Measurements from ENCODE around the gene ETV3.

The ETV3 gene

DNA sequence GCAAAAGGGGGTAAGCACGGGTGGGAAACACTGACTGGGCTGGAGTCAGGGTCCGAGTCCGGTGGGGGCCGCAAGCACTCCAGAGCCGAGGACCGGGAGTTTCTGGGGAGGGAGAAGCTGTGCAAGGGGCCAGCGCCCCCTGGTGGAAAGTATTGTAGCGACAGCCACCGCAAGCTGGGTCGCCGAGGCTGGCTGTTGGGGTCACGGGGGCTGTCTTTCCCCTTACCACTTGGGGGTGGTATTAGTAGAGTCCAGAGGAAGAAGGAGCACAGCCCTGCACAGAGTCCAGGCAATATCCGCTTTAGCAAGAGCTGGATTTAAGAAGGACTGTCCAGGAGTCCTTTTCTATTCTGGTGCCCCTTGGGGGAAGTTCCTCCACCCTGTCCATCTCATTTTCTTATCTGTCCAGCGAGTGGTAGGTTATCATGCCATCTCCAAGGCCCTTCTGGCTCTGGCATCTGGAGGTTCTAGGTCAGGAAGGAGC lies 17.9 kb upstream of the ETV3 start:
- Histone ChIP-seq H2AFZ (ENCODE audit: low read depth, low read length) (no peak overlapping the region), H3K9ac (ENCODE audit: low read depth, low read length) (no peak overlapping the region), H3K27ac (ENCODE audit: low read length) (no peak overlapping the region), H3K4me2 (ENCODE audit: insufficient read depth, low read length) (peak overlapping the region; percentile 32; the same call in 1 of the 2 replicates), H3K36me3 (ENCODE audit: insufficient read depth, low read length) (no peaks in the 10 kb centered on the region), H3K4me1 (ENCODE audit: insufficient read depth, low read length) (peaks cover 3% of the 10 kb centered on the region; the same call in 1 of the 2 replicates), H3K79me2 (ENCODE audit: insufficient read depth, low read length) (no peaks in the 10 kb centered on the region), H3K4me3 (ENCODE audit: low read depth in 1 of 2, low read length in 2 of 2) (no peak overlapping the region), H4K20me1 (ENCODE audit: insufficient read depth, low read length) (0 out of 2 replicates have a peak, but pooled peaks cover 8% of the 10 kb centered on the region), H3K9me3 (ENCODE audit: insufficient read depth, low read length, severe bottlenecking) (no peaks in the 10 kb centered on the region), H3K27me3 (ENCODE audit: insufficient read depth, low read length, poor library complexity) (peaks cover 43% of the 10 kb centered on the region)
- ATAC-seq (ENCODE audit: insufficient read depth, low read depth): peak; percentile 92
- TF ChIP-seq EZH2 (IDR thresholded peaks at IDR 0.05; ENCODE audit: borderline replicate concordance, low read depth, low read length, severe bottlenecking): no peak
- TF ChIP-seq CTCF (IDR thresholded peaks at IDR 0.05; ENCODE audit: borderline replicate concordance, extremely low read depth, low read length, poor library complexity, severe bottlenecking): peak; percentile 93
- peak; percentile 75 for DNase-seq

DNA sequence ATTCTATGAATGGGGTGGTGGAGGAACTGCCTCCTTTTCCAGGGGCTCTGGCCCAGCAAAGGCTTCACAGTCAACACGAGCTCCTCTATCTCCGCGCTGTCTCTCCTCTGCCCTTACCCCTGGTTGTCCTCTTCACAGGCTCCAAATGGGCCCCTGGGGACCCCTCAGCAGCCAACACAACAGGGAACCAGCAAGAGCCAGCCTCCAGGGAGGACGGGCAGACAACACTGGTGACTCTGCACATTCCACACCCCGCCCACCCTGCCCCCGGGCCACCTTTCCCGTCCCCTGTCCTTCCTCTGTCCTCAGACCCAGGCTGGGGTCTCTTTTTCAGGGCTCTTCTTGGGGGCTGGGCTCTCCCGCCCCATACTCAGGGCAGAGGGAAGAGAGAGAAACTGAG lies 17.5 kb upstream of the ETV3 start:
- Histone ChIP-seq H3K27ac (ENCODE audit: low read length) (no peak overlapping the region), H3K9me3 (ENCODE audit: insufficient read depth, low read length, severe bottlenecking) (no peaks in the 10 kb centered on the region), H3K27me3 (ENCODE audit: insufficient read depth, low read length, poor library complexity) (peaks cover 44% of the 10 kb centered on the region), H4K20me1 (ENCODE audit: insufficient read depth, low read length) (0 out of 2 replicates have a peak, but pooled peaks cover 5% of the 10 kb centered on the region), H3K4me2 (ENCODE audit: insufficient read depth, low read length) (peak overlapping the region; percentile 32; the same call in 1 of the 2 replicates), H3K79me2 (ENCODE audit: insufficient read depth, low read length) (no peaks in the 10 kb centered on the region), H2AFZ (ENCODE audit: low read depth, low read length) (no peak overlapping the region), H3K36me3 (ENCODE audit: insufficient read depth, low read length) (no peaks in the 10 kb centered on the region), H3K4me3 (ENCODE audit: low read depth in 1 of 2, low read length in 2 of 2) (no peak overlapping the region), H3K4me1 (ENCODE audit: insufficient read depth, low read length) (peaks cover 3% of the 10 kb centered on the region; the same call in 1 of the 2 replicates), H3K9ac (ENCODE audit: low read depth, low read length) (no peak overlapping the region)
- TF ChIP-seq CTCF (IDR thresholded peaks at IDR 0.05; ENCODE audit: borderline replicate concordance, extremely low read depth, low read length, poor library complexity, severe bottlenecking) (no peak), EZH2 (IDR thresholded peaks at IDR 0.05; ENCODE audit: borderline replicate concordance, low read depth, low read length, severe bottlenecking) (no peak)
- ATAC-seq (ENCODE audit: insufficient read depth, low read depth): no peak
- DNase-seq: no peak

DNA sequence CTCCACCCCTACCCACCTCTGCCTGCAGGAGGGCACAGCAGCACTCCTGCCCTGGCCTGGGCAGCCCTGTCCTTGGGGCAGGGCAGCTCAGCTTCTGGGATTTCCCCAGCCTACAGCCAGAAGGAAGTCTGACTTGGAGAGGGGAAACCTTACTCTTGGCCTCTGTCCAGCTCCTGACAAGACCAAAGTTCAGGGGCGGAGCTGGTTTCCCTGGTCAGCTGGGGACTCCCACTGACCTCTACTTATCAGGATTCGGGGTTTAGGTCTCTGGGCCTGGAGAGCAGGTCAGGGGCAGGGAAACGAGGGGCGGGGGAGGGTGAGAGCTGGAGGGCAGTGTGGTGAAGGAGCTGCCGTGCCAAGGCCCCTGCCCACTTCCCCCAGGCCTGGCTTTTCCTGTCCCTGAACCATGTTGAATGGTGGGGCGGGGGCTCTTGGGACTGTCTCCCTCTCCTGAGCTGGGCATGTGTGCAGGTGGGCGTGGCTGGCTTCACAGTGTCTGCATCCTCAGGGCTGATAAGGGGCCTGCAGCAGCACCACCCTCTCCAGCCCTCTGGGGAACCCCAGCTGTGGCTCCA lies 16.8 kb upstream of the ETV3 start:
- TF ChIP-seq CTCF (IDR thresholded peaks at IDR 0.05; ENCODE audit: borderline replicate concordance, extremely low read depth, low read length, poor library complexity, severe bottlenecking) (no peak), EZH2 (IDR thresholded peaks at IDR 0.05; ENCODE audit: borderline replicate concordance, low read depth, low read length, severe bottlenecking) (no peak)
- H2AFZ ChIP-seq (ENCODE audit: low read depth, low read length): no peak overlapping the region
- H3K4me1 ChIP-seq (ENCODE audit: insufficient read depth, low read length): peaks cover 3% of the 10 kb centered on the region; the same call in 1 of the 2 replicates
- no peak overlapping the region for H3K4me2 ChIP-seq (ENCODE audit: insufficient read depth, low read length)
- ATAC-seq (ENCODE audit: insufficient read depth, low read depth) (no peak), DNase-seq (no peak)
- no peak overlapping the region for H3K9ac ChIP-seq (ENCODE audit: low read depth, low read length)
- no peaks in the 10 kb centered on the region for H3K79me2 ChIP-seq (ENCODE audit: insufficient read depth, low read length)
- no peak overlapping the region for H3K4me3 ChIP-seq (ENCODE audit: low read depth in 1 of 2, low read length in 2 of 2)
- H3K36me3 ChIP-seq (ENCODE audit: insufficient read depth, low read length): no peaks in the 10 kb centered on the region
- H3K27ac ChIP-seq (ENCODE audit: low read length): no peak overlapping the region
- 0 out of 2 replicates have a peak, but pooled peaks cover 5% of the 10 kb centered on the region for H4K20me1 ChIP-seq (ENCODE audit: insufficient read depth, low read length)
- no peaks in the 10 kb centered on the region for H3K9me3 ChIP-seq (ENCODE audit: insufficient read depth, low read length, severe bottlenecking)
- H3K27me3 ChIP-seq (ENCODE audit: insufficient read depth, low read length, poor library complexity): peaks cover 42% of the 10 kb centered on the region

Measured in DND-41 (cell line).